Upper lobe of left lung (tissue), 6 donors: ENCODE measurements around the gene CXCL11. TPM values are rescaled to one million over a fixed set of nuclear protein-coding genes. Genes with fewer than 3 reads are reported as not detected.
"Not testable (repeated sequence)": the region's sequence is repeated elsewhere in the genome, so short reads cannot be mapped to it uniquely, and the experiment has no call there.

Experiments
- ATAC-seq, 2 donors: fragments of 200-7000 bp; cut with Tn5 transposase; one replicate each; pipeline ENCODE4 v1.9.1; 2022; ENCODE audit warnings: mild to moderate bottlenecking in 2 of 2, moderate library complexity in 2 of 2; ENCODE audit not compliant: low FRiP score in 2 of 2
- DNase-seq, 2 donors: peaks; one replicate each; pipeline ENCODE4 v3.0.0-alpha.2; 2019 to 2020
- H3K27ac ChIP-seq, 4 donors: fragments of 200-600 bp; sonication (generic); one replicate each; pipeline ENCODE4 v1.5.1; 2016 to 2019
- H3K27me3 ChIP-seq, 4 donors: fragments of 200-600 bp; sonication (generic); one replicate each; pipeline ENCODE4 v1.5.1; 2017 to 2019
- H3K36me3 ChIP-seq, 4 donors: fragments of 200-600 bp; sonication (generic); one replicate each; pipeline ENCODE4 v1.5.1; 2016 to 2019
- H3K4me1 ChIP-seq, 4 donors: fragments of 200-600 bp; sonication (generic); one replicate each; pipeline ENCODE4 v1.5.1; 2018 to 2019
- H3K4me3 ChIP-seq, 4 donors: fragments of 200-600 bp; sonication (generic); one replicate each; pipeline ENCODE4 v1.5.1; 2017 to 2019; ENCODE audit warnings: mild to moderate bottlenecking in 2 of 4, moderate library complexity in 1 of 4
- H3K9me3 ChIP-seq, 4 donors: fragments of 200-600 bp; sonication (generic); one replicate each; pipeline ENCODE4 v1.5.1; 2018 to 2019
- CTCF ChIP-seq, 6 experiments: fragments of 450-650 bp in 4 of 6; fragments of 200-600 bp in 2 of 6; sonication (generic) in 2 of 6; IDR thresholded peaks; one replicate each; pipeline ENCODE4 v1.5.1; 2016 to 2019; ENCODE audit warnings: antibody characterized with exemption in 6 of 6
- EP300 ChIP-seq, 4 donors: sonication (generic); formaldehyde crosslinking; IDR thresholded peaks; one replicate each; pipeline ENCODE4 v1.5.1; 2017; ENCODE audit warnings: antibody characterized with exemption in 4 of 4, control low read depth in 2 of 4
- POLR2A ChIP-seq, 4 donors: fragments of 450-650 bp; IDR thresholded peaks; one replicate each; pipeline ENCODE4 v1.5.1; 2016 to 2017; ENCODE audit warnings: antibody characterized with exemption in 4 of 4, mild to moderate bottlenecking in 2 of 4
- POLR2AphosphoS5 ChIP-seq, 2 donors: sonication (generic); formaldehyde crosslinking; IDR thresholded peaks; one replicate each; pipeline ENCODE4 v1.5.1; 2017; ENCODE audit warnings: antibody characterized with exemption in 2 of 2
- WGBS, 2 donors: methylation state at CpG; one replicate each; pipeline ENCODE4 v1.1.5; 2017 to 2018; 5-methylcytosine and 5-hydroxymethylcytosine counted together
- total RNA-seq, 6 donors: library from RNA; depleted of rRNA in 4 of 6; stranded (reverse); fragments of >200 nt in 4 of 6; gene quantifications; one replicate each; pipeline versions ENCODE4 v1.1.0 to v1.2.1, GENCODE V29; 2016 to 2021
- donor health status: DM: no; HTN: no; CAD: no; lungs with moderate emphysema.
- donor health status: DM: no; HTN: yes; CAD: no; lungs with severe emphysema.

The CXCL11 gene
- total RNA-seq, 6 donors from 2014 or later: 0.30 to 0.98 (median 0.31) TPM; not detected in 3

GRCh38 chr4:76002176-76002575, 33.7 kb downstream of the CXCL11 start:
- Histone ChIP-seq H3K4me3 (no peak overlapping the region), H3K36me3 (no peaks in the 10 kb centered on the region), H3K9me3 (no peaks in the 10 kb centered on the region), H3K27me3 (no peaks in the 10 kb centered on the region), H3K27ac (no peak overlapping the region), H3K4me1 (no peaks in the 10 kb centered on the region)
- ATAC-seq: no peak
- no peak for DNase-seq
- WGBS, 2 donors: 58 to 61% methylated on average over 4 of the region's 4 CpGs
- TF ChIP-seq POLR2AphosphoS5 (IDR thresholded peaks at IDR 0.05) (no peak), CTCF (IDR thresholded peaks at IDR 0.05) (no peak), POLR2A (IDR thresholded peaks at IDR 0.05) (no peak), EP300 (IDR thresholded peaks at IDR 0.05) (no peak)

GRCh38 chr4:76001700-76002099, 34.2 kb downstream of the CXCL11 start:
- no peaks in the 10 kb centered on the region for H3K27me3 ChIP-seq
- DNase-seq (no peak), ATAC-seq (no peak)
- 69 to 70% methylated on average over 7 of the region's 7 CpGs for WGBS, 2 donors
- TF ChIP-seq CTCF (IDR thresholded peaks at IDR 0.05) (no peak), EP300 (IDR thresholded peaks at IDR 0.05) (no peak), POLR2A (IDR thresholded peaks at IDR 0.05) (no peak), POLR2AphosphoS5 (IDR thresholded peaks at IDR 0.05) (no peak)
- H3K9me3 ChIP-seq: no peaks in the 10 kb centered on the region
- H3K4me3 ChIP-seq: no peak overlapping the region
- no peak overlapping the region for H3K27ac ChIP-seq
- H3K36me3 ChIP-seq: no peaks in the 10 kb centered on the region
- no peaks in the 10 kb centered on the region for H3K4me1 ChIP-seq

- Histone ChIP-seq H3K27me3 (no peaks in the 10 kb centered on the region), H3K4me1 (no peaks in the 10 kb centered on the region), H3K4me3 (no peak overlapping the region), H3K36me3 (no peaks in the 10 kb centered on the region), H3K9me3 (no peaks in the 10 kb centered on the region), H3K27ac (no peak overlapping the region)
- DNase-seq: no peak
- no peak for ATAC-seq
- no peak for TF ChIP-seq POLR2A (IDR thresholded peaks at IDR 0.05)
- TF ChIP-seq EP300 (IDR thresholded peaks at IDR 0.05): no peak
- TF ChIP-seq CTCF (IDR thresholded peaks at IDR 0.05): no peak
- no peak for TF ChIP-seq POLR2AphosphoS5 (IDR thresholded peaks at IDR 0.05)
- 67 to 69% methylated on average over 1 of the region's 1 CpG for WGBS, 2 donors
These were observed 35.6 kb downstream of the CXCL11 start for GRCh38 chr4:76000279-76000678.

GRCh38 chr4:75998525-75999147, 37.2 kb downstream of the CXCL11 start:
- not testable (repeated sequence) for H3K9me3 ChIP-seq, H3K27ac ChIP-seq, H3K4me3 ChIP-seq, H3K36me3 ChIP-seq, DNase-seq, H3K4me1 ChIP-seq, ATAC-seq, H3K27me3 ChIP-seq
- 79 to 85% methylated on average over 2 of the region's 2 CpGs for WGBS, 2 donors

GRCh38 chr4:75997946-75998345, 37.9 kb downstream of the CXCL11 start:
- H3K27ac ChIP-seq: no peak overlapping the region

More at GRCh38 chr4:75997946-75998345, 37.9 kb downstream of the CXCL11 start:
- WGBS, 2 donors: 82 to 93% methylated on average over 2 of the region's 2 CpGs
- no peaks in the 10 kb centered on the region for H3K9me3 ChIP-seq
- no peak overlapping the region for H3K4me3 ChIP-seq
- no peak for TF ChIP-seq POLR2AphosphoS5 (IDR thresholded peaks at IDR 0.05)
- TF ChIP-seq EP300 (IDR thresholded peaks at IDR 0.05): no peak
- no peak for TF ChIP-seq CTCF (IDR thresholded peaks at IDR 0.05)
- TF ChIP-seq POLR2A (IDR thresholded peaks at IDR 0.05): no peak
- no peaks in the 10 kb centered on the region for H3K27me3 ChIP-seq
- ATAC-seq: no peak
- no peak for DNase-seq
- H3K36me3 ChIP-seq: no peaks in the 10 kb centered on the region
- H3K4me1 ChIP-seq: no peaks in the 10 kb centered on the region
